IMR-90 (cell line): ENCODE data around the gene CLEC11A. TPM values are rescaled to one million over a fixed set of nuclear protein-coding genes. Genes with fewer than 3 reads are reported as not detected.
"Not testable (repeated sequence)": the region's sequence is repeated elsewhere in the genome, so short reads cannot be mapped to it uniquely, and the experiment has no call there.

Source experiments
- ATAC-seq: fragments of 200-7000 bp; cut with Tn5 transposase; 2 replicates; pipeline ENCODE4 v1.9.1; 2020; ENCODE audit warnings: low read depth, mild to moderate bottlenecking, moderate library complexity
- BruUV-seq: library from RNA; stranded (reverse); fragments of 400-500 nt; replicated peaks from 2 replicates; lab custom pipeline; 2021; lab: Mats Ljungman, UMichigan
- CTCF ChIA-PET: fragments of 300-600 bp; formaldehyde crosslinking; extraction: SDS; loops from one replicate; lab custom pipeline; 2021; ENCODE audit warnings: antibody characterized with exemption; lab: Yijun Ruan, JAX
- POLR2A ChIA-PET: fragments of 300-600 bp; sonication (Branson Sonifier 250); formaldehyde crosslinking; loops from one replicate; lab custom pipeline; 2022; ENCODE audit warnings: antibody characterized with exemption; ENCODE audit not compliant: unreplicated experiment; lab: Charles Lee
- DNase-seq: peaks from one replicate; pipeline ENCODE4 v3.0.0; 2013
- H2AFZ ChIP-seq: replicated peaks from 2 replicates; pipeline ENCODE3; 2013; ENCODE audit warnings: low read length, mild to moderate bottlenecking; ENCODE audit not compliant: poor library complexity
- H2AK5ac ChIP-seq: 2 replicates; pipeline ENCODE4 v1.6.1; 2013; ENCODE audit warnings: low read depth, low read length, inconsistent platforms
- H2AK9ac ChIP-seq: replicated peaks from 2 replicates; pipeline ENCODE3; 2013; ENCODE audit warnings: mild to moderate bottlenecking, low read depth, low read length, moderate library complexity; ENCODE audit not compliant: poor library complexity
- H2BK120ac ChIP-seq: 2 replicates; pipeline ENCODE4 v1.6.1; 2013; ENCODE audit warnings: low read depth, low read length, inconsistent platforms
- H2BK15ac ChIP-seq: 3 replicates; pipeline ENCODE4 v1.6.1; 2013; ENCODE audit warnings: low read depth, low read length, inconsistent platforms
- H2BK20ac ChIP-seq: 2 replicates; pipeline ENCODE4 v1.6.1; 2013; ENCODE audit warnings: low read depth, mild to moderate bottlenecking, inconsistent platforms, low read length, moderate library complexity
- H2BK5ac ChIP-seq: 2 replicates; pipeline ENCODE4 v1.6.1; 2013; ENCODE audit warnings: mild to moderate bottlenecking, low read depth, low read length, inconsistent platforms; ENCODE audit not compliant: poor library complexity, severe bottlenecking
- H3K14ac ChIP-seq: replicated peaks from 2 replicates; pipeline ENCODE4 v1.6.1; 2013; ENCODE audit warnings: low read depth, low read length, inconsistent platforms
- H3K18ac ChIP-seq: 2 replicates; pipeline ENCODE4 v1.6.1; 2013; ENCODE audit warnings: low read depth, low read length, control low read depth
- H3K23ac ChIP-seq: 2 replicates; pipeline ENCODE4 v1.6.1; 2013; ENCODE audit warnings: low read depth, low read length, inconsistent platforms
- H3K27ac ChIP-seq: 2 replicates; pipeline ENCODE4 v1.5.1; 2013; ENCODE audit warnings: mild to moderate bottlenecking, control low read depth, low read length; ENCODE audit not compliant: insufficient read depth
- H3K27me3 ChIP-seq: 2 replicates; pipeline ENCODE4 v1.6.1; 2013; ENCODE audit warnings: low read length; ENCODE audit not compliant: control insufficient read depth, insufficient read depth
- H3K36me3 ChIP-seq: 2 replicates; pipeline ENCODE4 v1.6.1; 2013; ENCODE audit warnings: low read length, mixed read lengths; ENCODE audit not compliant: control insufficient read depth, insufficient read depth
- H3K4ac ChIP-seq: 2 replicates; pipeline ENCODE4 v1.6.1; 2013; ENCODE audit warnings: low read depth, low read length, inconsistent platforms
- H3K4me1 ChIP-seq: 2 replicates; pipeline ENCODE4 v1.6.1; 2013; ENCODE audit warnings: low read length, mixed read lengths; ENCODE audit not compliant: control insufficient read depth, insufficient read depth
- H3K4me2 ChIP-seq: 2 replicates; pipeline ENCODE4 v1.6.1; 2013; ENCODE audit warnings: low read depth, mild to moderate bottlenecking, control low read depth, low read length, moderate library complexity
- H3K4me3 ChIP-seq: 2 replicates; pipeline ENCODE4 v1.5.1; 2013; ENCODE audit warnings: low read depth, mild to moderate bottlenecking, control low read depth, low read length, moderate library complexity; ENCODE audit not compliant: insufficient read depth
- H3K56ac ChIP-seq: 2 replicates; pipeline ENCODE4 v1.6.1; 2013; ENCODE audit warnings: low read length, inconsistent platforms; ENCODE audit not compliant: insufficient read depth; ENCODE audit errors: extremely low read depth
- H3K79me1 ChIP-seq, 2 experiments: 2 replicates each; pipeline ENCODE4 v1.6.1; 2013; ENCODE audit warnings: low read length in 2 of 2, inconsistent platforms in 1 of 2, low read depth in 1 of 2
- H3K9ac ChIP-seq: 2 replicates; pipeline ENCODE4 v1.6.1; 2013; ENCODE audit warnings: low read depth, low read length, control low read depth
- H3K9me1 ChIP-seq: 2 replicates; pipeline ENCODE4 v1.6.1; 2013; ENCODE audit warnings: low read length, inconsistent platforms; ENCODE audit not compliant: insufficient read depth
- H3K9me3 ChIP-seq: 2 replicates; pipeline ENCODE4 v1.6.1; 2013; ENCODE audit warnings: low read length; ENCODE audit not compliant: control insufficient read depth, insufficient read depth
- H4K20me1 ChIP-seq: 2 replicates; pipeline ENCODE4 v1.6.1; 2013; ENCODE audit warnings: low read length, inconsistent platforms; ENCODE audit not compliant: insufficient read depth
- H4K5ac ChIP-seq: 2 replicates; pipeline ENCODE4 v1.6.1; 2013; ENCODE audit warnings: mild to moderate bottlenecking, low read depth, low read length, control low read depth
- H4K8ac ChIP-seq, 2 experiments: 2 replicates each; pipeline ENCODE4 v1.6.1; 2013; ENCODE audit warnings: low read depth in 2 of 2, low read length in 2 of 2, control low read depth in 1 of 2, inconsistent platforms in 1 of 2
- H4K91ac ChIP-seq: 2 replicates; pipeline ENCODE4 v1.6.1; 2013; ENCODE audit warnings: low read depth, low read length, inconsistent platforms; ENCODE audit not compliant: insufficient read depth
- WGBS, 2 experiments: methylation state at CpG; one replicate each; pipeline versions ENCODE4 v1.1.5 to v1.1.7; 2013; ENCODE audit warnings: missing lambda C conversion rate in 2 of 2; ENCODE audit not compliant: insufficient read length in 1 of 2; ENCODE audit errors: extremely low coverage in 2 of 2; 5-methylcytosine and 5-hydroxymethylcytosine counted together
- dilution Hi-C: fragments of 300-500 bp; cut with HindIII; formaldehyde crosslinking; loops from one replicate; pipeline ENCODE4 v1.14.3; 2018; ENCODE audit warnings: low sequenced_read_pairs; ENCODE audit not compliant: unreplicated experiment
- in situ Hi-C: fragments of 300-500 bp; cut with MboI; formaldehyde crosslinking; loops from 3 replicates; pipeline ENCODE4 v1.14.3; 2019; ENCODE audit warnings: low sequenced_read_pairs, inconsistent platforms, mixed read lengths
- intact Hi-C: fragments of 100-400 bp; cut with micrococcal nuclease; formaldehyde crosslinking; loops from 2 replicates; pipeline ENCODE4 v1.10.0; 2022
- polyA plus RNA-seq, 3 experiments: library from polyadenylated mRNA; depleted of rRNA; stranded (reverse); fragments of >200 nt; gene quantifications; 2 replicates each; pipeline ENCODE4 v1.2.3, GENCODE V29; 2012; ENCODE audit warnings: low replicate concordance in 1 of 3
- total RNA-seq: library from RNA; depleted of rRNA; stranded (reverse); fragments of >200 nt; gene quantifications from 2 replicates; pipeline ENCODE4 v1.2.3, GENCODE V29; 2012; rRNA removed

Gene CLEC11A
- total and polyA plus RNA-seq, 2 of the 4 experiments (the other 2 are of a cell fraction): 17.0 to 152 TPM

GRCh38 chr19:50773454-50773853 is 50.3 kb downstream of the CLEC11A start:
- peaks cover 12% of the 10 kb centered on the region for H3K27me3 ChIP-seq
- CTCF ChIA-PET: interaction anchor here (1.0 kb wide), 1 partner anchor 49 kb away, joined by 3 read pairs; no protein-coding TSS in a partner anchor
- in situ Hi-C loops: not testable (repeated sequence)

More at GRCh38 chr19:50773454-50773853, 50.3 kb downstream of the CLEC11A start:
- H3K56ac ChIP-seq, H3K9me3 ChIP-seq, ATAC-seq, H2AK9ac ChIP-seq, H3K36me3 ChIP-seq, H3K27ac ChIP-seq, DNase-seq, H4K5ac ChIP-seq, H3K4me3 ChIP-seq, H2AFZ ChIP-seq, H2BK120ac ChIP-seq, H4K91ac ChIP-seq, H4K20me1 ChIP-seq, dilution Hi-C loops, H2BK5ac ChIP-seq, H3K4me1 ChIP-seq, BruUV-seq, H3K9me1 ChIP-seq, H2AK5ac ChIP-seq, intact Hi-C loops, H3K79me1 ChIP-seq, H3K23ac ChIP-seq, H3K9ac ChIP-seq, H4K8ac ChIP-seq, POLR2A ChIA-PET, H2BK20ac ChIP-seq, H3K4me2 ChIP-seq, H3K18ac ChIP-seq, H2BK15ac ChIP-seq, H3K4ac ChIP-seq, H3K14ac ChIP-seq: not testable (repeated sequence)
- 50% methylated on average over 1 of the region's 7 CpGs; no CpG with 5 or more reads in 1 of the 2 experiments for WGBS, 2 experiments

Other genes with a start within 250 kb of the CLEC11A start
- gene EMC10, start 246.9 kb upstream of the CLEC11A start, total RNA-seq: 11.3 and 12.2 TPM in 2 replicates
- gene EMC10, start 246.9 kb upstream of the CLEC11A start, polyA plus RNA-seq (2012; rRNA removed): 90.9 and 103 TPM in 2 replicates
- gene GARIN5A, start 246.5 kb upstream of the CLEC11A start, total RNA-seq: 0.28 TPM in 1 of 2 replicates, not detected in the other
- gene GARIN5A, start 246.5 kb upstream of the CLEC11A start, polyA plus RNA-seq (2012; rRNA removed): 0.49 and 0.53 TPM in 2 replicates
- gene JOSD2, start 212.2 kb upstream of the CLEC11A start, total RNA-seq: 12.2 and 15.3 TPM in 2 replicates
- 54.1 and 68.6 TPM in 2 replicates for gene JOSD2, start 212.2 kb upstream of the CLEC11A start, polyA plus RNA-seq (2012; rRNA removed)
- gene ASPDH, start 209.5 kb upstream of the CLEC11A start, total RNA-seq: not detected in 2 replicates
- not detected in 2 replicates for gene ASPDH, start 209.5 kb upstream of the CLEC11A start, polyA plus RNA-seq (2012; rRNA removed)
- not detected in 2 replicates for gene LRRC4B, start 154.9 kb upstream of the CLEC11A start, total RNA-seq
- 0.03 TPM in 2 replicates for gene LRRC4B, start 154.9 kb upstream of the CLEC11A start, polyA plus RNA-seq (2012; rRNA removed)
- not detected in 2 replicates for gene SYT3, start 83.5 kb upstream of the CLEC11A start, total RNA-seq
- 0.05 TPM in 1 of 2 replicates, not detected in the other for gene SYT3, start 83.5 kb upstream of the CLEC11A start, polyA plus RNA-seq (2012; rRNA removed)
- gene C19orf81, start 73.9 kb upstream of the CLEC11A start, total RNA-seq: not detected in 2 replicates
- 0.31 and 1.1 TPM in 2 replicates for gene C19orf81, start 73.9 kb upstream of the CLEC11A start, polyA plus RNA-seq (2012; rRNA removed)
- gene SHANK1, start 3.6 kb upstream of the CLEC11A start, total RNA-seq: 4.7 and 6.1 TPM in 2 replicates
- gene SHANK1, start 3.6 kb upstream of the CLEC11A start, polyA plus RNA-seq (2012; rRNA removed): 6.7 and 7.6 TPM in 2 replicates
- not detected in 2 replicates for gene GPR32, start 47.1 kb downstream of the CLEC11A start, total RNA-seq
- gene GPR32, start 47.1 kb downstream of the CLEC11A start, polyA plus RNA-seq (2012; rRNA removed): not detected in 2 replicates
- not detected in 2 replicates for gene ACP4, start 67.1 kb downstream of the CLEC11A start, total RNA-seq
- not detected in 2 replicates for gene ACP4, start 67.1 kb downstream of the CLEC11A start, polyA plus RNA-seq (2012; rRNA removed)
- not detected in 2 replicates for gene KLK1, start 100.4 kb downstream of the CLEC11A start, total RNA-seq
- not detected in 2 replicates for gene KLK1, start 100.4 kb downstream of the CLEC11A start, polyA plus RNA-seq (2012; rRNA removed)
- not detected in 2 replicates for gene KLK15, start 110.2 kb downstream of the CLEC11A start, total RNA-seq
- not detected in 2 replicates for gene KLK15, start 110.2 kb downstream of the CLEC11A start, polyA plus RNA-seq (2012; rRNA removed)
- not detected in 2 replicates for gene KLK3, start 131.6 kb downstream of the CLEC11A start, total RNA-seq
- not detected in 2 replicates for gene KLK3, start 131.6 kb downstream of the CLEC11A start, polyA plus RNA-seq (2012; rRNA removed)
- not detected in 2 replicates for gene KLK2, start 150.1 kb downstream of the CLEC11A start, total RNA-seq
- not detected in 2 replicates for gene KLK2, start 150.1 kb downstream of the CLEC11A start, polyA plus RNA-seq (2012; rRNA removed)
- not detected in 2 replicates for gene KLK4, start 188.0 kb downstream of the CLEC11A start, total RNA-seq
- not detected in 2 replicates for gene KLK4, start 188.0 kb downstream of the CLEC11A start, polyA plus RNA-seq (2012; rRNA removed)
- not detected in 2 replicates for gene KLK5, start 229.7 kb downstream of the CLEC11A start, total RNA-seq
- gene KLK5, start 229.7 kb downstream of the CLEC11A start, polyA plus RNA-seq (2012; rRNA removed): not detected in 2 replicates
- not detected in 2 replicates for gene KLK6, start 246.2 kb downstream of the CLEC11A start, total RNA-seq
- gene KLK6, start 246.2 kb downstream of the CLEC11A start, polyA plus RNA-seq (2012; rRNA removed): not detected in 2 replicates